ENCODE results near the gene RPL21.
"Not testable (repeated sequence)": the region's sequence is repeated elsewhere in the genome, so short reads cannot be mapped to it uniquely, and the experiment has no call there.

RPL21 gene

DNA sequence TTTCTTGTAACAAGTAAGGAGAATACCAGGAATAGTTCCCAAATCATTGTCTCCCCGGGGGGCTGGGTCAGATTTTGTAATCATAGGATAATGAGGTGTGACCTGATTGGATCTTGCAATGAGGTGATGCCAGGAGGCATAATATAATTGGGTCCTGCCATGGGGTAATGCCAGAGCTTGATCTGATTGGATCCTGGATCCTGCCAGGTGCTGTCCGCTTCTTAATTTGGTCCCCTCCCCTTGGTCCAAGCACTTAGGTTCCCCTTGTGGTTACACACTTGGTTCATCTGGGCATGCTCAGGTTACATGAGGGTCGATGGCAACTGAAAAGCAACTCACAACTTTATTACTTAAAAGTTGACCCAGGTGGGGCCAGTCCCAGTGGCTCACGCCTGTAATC, 39.4 kb downstream of the RPL21 start:
- DNase-seq, result no peak

- DNase-seq, result not testable (repeated sequence)
Observed at GRCh38 chr13:27291967-27292366, 40.6 kb downstream of the RPL21 start.

DNA sequence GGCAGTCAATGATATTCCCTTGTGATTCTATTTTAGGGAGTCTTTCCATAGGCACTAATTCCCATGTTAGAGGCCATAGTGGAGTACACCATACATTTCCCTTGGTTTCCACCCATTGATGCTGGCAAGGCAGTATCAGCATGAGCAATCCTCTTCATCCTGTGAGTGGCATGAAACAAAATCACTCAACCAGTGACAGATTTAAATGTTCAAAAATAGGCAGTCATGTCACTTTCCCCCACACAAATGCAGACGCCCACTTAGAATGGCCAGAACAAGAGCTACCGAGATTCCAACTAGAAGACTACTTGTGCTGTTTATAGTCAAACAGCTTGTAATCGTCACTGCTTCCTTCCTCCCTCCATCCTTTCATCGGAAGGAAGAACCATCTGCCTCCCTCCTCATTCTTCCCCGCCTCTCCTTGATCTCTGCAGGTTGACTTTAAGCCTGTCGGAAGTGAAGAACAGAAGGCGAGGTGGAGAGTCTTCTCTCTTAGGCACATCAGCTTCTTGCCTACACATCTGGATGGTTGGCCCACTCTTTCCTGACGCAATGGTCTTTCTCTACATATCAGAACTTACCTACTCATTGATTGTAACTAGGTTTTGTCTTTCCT, 41.8 kb downstream of the RPL21 start:
- no peak for DNase-seq

DNA sequence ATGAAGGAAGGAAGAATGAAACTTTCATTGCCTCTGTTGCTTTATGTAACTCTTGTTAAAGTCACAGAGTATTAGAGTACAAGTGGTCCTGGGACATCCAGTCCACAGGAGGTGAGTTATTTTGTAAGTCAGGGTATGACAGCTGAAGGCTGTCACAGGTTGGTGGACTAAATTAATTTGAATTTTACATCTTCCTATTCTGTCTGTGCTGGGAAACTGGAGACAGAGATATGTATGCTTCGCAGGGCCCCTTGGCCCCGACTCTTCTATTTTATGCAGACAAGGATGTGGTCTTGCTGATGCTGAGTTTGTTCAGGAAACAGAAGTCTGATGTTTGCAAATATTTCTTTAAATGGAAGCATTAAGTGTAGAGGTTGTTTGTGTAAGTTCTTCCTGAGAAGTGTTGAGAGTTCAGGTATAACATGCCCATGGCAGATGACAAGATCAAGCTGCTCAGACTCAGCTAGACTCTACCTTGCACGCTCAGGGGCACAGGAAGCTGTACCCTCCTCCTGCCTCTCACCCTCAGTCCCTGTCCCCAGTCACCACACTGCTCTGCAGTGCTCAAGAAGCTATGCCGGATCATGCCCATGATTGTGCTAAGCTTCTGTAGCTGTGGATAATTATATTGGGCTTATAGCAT, 42.6 kb downstream of the RPL21 start:
- DNase-seq, result no peak

- no peak for DNase-seq
Observed at GRCh38 chr13:27295096-27295495, 43.7 kb downstream of the RPL21 start.

DNA sequence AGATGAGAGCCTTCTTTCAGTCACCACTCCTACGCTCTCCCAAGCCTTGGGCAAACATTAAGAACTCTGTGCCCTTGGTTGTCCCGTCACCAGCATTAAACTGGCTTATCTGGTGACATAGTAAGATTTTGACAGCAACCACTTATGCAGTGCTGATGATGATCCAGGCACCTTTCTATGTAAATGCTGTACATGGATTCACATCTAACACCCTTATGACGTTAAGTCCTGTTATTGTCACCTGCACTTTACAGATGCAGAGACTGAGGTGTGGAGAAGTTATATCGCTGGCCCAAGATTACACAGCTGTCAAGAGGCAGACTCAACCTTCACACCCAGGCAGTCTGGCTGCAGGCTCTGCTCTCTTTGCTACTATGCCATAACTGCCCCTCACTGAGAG, 44.3 kb downstream of the RPL21 start:
- DNase-seq, result no peak

- DNase-seq, result no peak
Observed at GRCh38 chr13:27296496-27296895, 45.1 kb downstream of the RPL21 start.

- no peak for DNase-seq
Observed at GRCh38 chr13:27298849-27299248, 47.5 kb downstream of the RPL21 start.

- DNase-seq, result peak; percentile 27
Observed at GRCh38 chr13:27300406-27300805, 49.0 kb downstream of the RPL21 start.

GRCh38 chr13:27300941-27301586, 49.7 kb downstream of the RPL21 start:
- no peak for DNase-seq

DNA sequence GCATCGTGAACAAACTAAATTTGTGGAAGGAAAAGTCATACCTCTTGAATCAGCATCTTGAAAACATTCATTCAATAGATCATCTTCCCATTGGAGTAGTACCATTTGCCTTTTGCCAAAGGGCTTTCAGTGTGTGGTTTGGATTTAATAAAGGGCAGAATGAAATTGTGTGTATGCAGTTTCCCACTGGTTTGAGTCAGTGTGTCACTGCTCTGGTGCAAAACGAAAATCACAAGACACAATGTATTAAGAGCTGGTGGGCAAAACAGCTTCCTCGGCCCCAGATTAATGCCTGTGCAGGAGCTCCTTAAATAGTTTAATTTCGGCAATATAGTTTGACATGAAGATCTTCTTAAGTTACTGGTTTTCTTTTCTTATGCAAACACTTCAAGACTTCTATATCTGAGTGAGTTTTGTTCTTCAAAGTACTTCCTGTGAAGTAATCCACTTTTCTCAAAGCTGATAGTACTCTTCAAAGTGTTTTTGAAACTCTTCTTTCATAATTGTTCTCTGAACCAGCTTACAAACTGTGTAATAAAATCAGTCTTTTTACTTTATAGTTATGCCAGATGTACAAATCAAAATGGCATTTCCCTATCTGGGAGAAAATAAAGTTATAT, 51.4 kb downstream of the RPL21 start:
- no peak for DNase-seq

GRCh38 chr13:27304099-27304498, 52.7 kb downstream of the RPL21 start:
- no peak for DNase-seq

DNA sequence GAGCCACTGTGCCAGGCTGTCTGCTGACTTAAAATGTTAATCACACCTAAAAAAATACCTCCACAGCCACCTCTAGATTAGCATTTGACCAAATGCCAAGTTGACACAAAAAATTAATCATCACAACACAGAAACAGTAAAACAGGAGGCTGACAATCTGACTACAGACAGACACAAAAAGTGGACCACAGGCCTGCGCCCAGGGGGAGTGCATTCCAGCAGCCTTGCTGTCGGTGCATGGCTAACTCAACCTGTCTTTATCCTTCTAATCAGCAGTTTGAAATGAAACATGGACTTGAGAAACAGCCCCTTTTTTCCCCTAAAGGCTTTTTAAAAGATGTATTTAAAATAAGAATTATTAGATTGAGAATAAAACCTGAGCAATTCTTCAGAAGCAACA, 53.3 kb downstream of the RPL21 start:
- DNase-seq, result no peak
